Spleen (tissue), 7 donors: ENCODE measurements around the gene TTC19.

Experiments used
- CTCF ChIP-seq, 11 experiments: fragments of 200-600 bp in 7 of 11; fragments of 450-650 bp in 4 of 11; sonication (generic) in 4 of 11; IDR thresholded peaks in 8 of 11; conservative IDR thresholded peaks in 3 of 11; 1 replicate in 7 of 11; 2 replicates in 4 of 11; pipeline versions ENCODE4 v1.4.0 to v1.8.0; 2016 to 2021; ENCODE audit warnings: antibody characterized with exemption in 11 of 11, inconsistent platforms in 4 of 11, mild to moderate bottlenecking in 1 of 11
- POLR2A ChIP-seq, 3 donors: fragments of 450-650 bp; IDR thresholded peaks; one replicate each; pipeline ENCODE4 v1.5.1; 2017; ENCODE audit warnings: antibody characterized with exemption in 3 of 3, mild to moderate bottlenecking in 1 of 3
- donor health status: DM: no; HTN: no; CAD: no; lungs with moderate emphysema.
- donor health status: DM: no; HTN: no; CAD: no.
- donor health status: DM: no; HTN: no; CAD: no.

GRCh38 chr17:15966183-15966878, 33.3 kb upstream of the TTC19 start:
- TF ChIP-seq POLR2A (IDR thresholded peaks at IDR 0.05), result no peak
- TF ChIP-seq CTCF (IDR thresholded peaks at IDR 0.05 in 8 of 11, conservative IDR thresholded peaks at IDR 0.05 in 3 of 11), result no peak
